Measurements from ENCODE around the gene SLC5A10.

DNA sequence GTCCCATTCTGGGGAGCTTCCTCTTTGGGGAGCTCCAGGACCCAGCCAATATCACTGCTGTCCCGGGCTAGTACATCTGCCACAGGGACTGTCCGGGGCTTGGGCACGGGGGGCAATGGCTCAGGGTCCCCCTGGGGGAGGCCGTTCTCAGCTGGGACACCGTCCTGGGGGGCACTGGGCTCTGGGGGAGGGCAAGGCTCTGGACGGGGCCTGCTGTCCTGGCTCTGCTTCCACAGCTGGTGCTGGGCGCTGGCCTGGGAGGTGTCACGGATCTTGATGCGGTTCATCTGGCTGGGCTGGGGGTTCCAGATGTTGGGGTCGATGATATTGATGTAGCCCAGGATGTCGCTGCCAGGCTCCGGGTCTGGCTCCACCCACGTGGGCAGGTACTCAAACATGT, 26.1 kb downstream of the SLC5A10 start:
- TF ChIP-seq, protein P1, sequence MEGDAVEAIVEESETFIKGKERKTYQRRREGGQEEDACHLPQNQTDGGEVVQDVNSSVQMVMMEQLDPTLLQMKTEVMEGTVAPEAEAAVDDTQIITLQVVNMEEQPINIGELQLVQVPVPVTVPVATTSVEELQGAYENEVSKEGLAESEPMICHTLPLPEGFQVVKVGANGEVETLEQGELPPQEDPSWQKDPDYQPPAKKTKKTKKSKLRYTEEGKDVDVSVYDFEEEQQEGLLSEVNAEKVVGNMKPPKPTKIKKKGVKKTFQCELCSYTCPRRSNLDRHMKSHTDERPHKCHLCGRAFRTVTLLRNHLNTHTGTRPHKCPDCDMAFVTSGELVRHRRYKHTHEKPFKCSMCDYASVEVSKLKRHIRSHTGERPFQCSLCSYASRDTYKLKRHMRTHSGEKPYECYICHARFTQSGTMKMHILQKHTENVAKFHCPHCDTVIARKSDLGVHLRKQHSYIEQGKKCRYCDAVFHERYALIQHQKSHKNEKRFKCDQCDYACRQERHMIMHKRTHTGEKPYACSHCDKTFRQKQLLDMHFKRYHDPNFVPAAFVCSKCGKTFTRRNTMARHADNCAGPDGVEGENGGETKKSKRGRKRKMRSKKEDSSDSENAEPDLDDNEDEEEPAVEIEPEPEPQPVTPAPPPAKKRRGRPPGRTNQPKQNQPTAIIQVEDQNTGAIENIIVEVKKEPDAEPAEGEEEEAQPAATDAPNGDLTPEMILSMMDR (IDR thresholded peaks at IDR 0.05) = no peak
- TF ChIP-seq POLR2A (IDR thresholded peaks at IDR 0.05) = no peak

Data from Peyer's patch (tissue), 4 donors.